IMR-90 (cell line): Measurements from ENCODE around the gene COX8A.

Source experiments
- MAFK ChIP-seq: IDR thresholded peaks from 2 replicates; pipeline ENCODE4 v1.6.1; 2012; ENCODE audit warnings: low read depth, low read length, improper control_type of control experiment
- POLR2A ChIP-seq: IDR thresholded peaks from 2 replicates; pipeline ENCODE4 v1.6.1; 2012; ENCODE audit warnings: mild to moderate bottlenecking, low read depth, low read length
- RAD21 ChIP-seq: IDR thresholded peaks from 2 replicates; pipeline ENCODE4 v1.6.1; 2012; ENCODE audit warnings: low read length, improper control_type of control experiment
- RCOR1 ChIP-seq: IDR thresholded peaks from 2 replicates; pipeline ENCODE4 v1.6.1; 2012; ENCODE audit warnings: mild to moderate bottlenecking, low read length, improper control_type of control experiment; ENCODE audit not compliant: insufficient replicate concordance
- TF ChIP-seq, protein P1 (sequence below): conservative IDR thresholded peaks from 2 replicates; pipeline ENCODE4 v1.5.1; 2012; ENCODE audit warnings: mild to moderate bottlenecking, low read depth, low read length, improper control_type of control experiment

DNA sequence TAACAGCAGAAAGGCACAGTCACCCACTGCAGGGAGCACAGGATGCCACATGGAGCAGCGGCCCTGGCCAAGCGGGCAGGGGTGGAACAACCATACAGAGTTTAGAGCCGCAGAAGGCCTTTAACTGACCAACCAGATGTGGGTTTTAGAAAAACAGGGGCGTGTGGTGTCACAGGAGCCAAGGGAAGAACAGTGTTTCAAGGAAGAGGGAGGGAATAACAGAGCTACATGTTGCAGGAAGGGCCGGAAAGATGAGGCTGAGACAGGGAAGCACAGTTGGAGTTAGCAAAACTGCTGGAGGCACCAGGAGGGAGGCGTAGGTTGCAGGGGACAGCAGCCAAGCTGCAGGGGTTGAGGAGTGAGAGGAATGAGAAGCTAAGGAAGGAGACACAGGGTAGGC is 43.4 kb upstream of the COX8A start:
- no peak for TF ChIP-seq MAFK
- no peak for TF ChIP-seq POLR2A
- TF ChIP-seq, protein P1, sequence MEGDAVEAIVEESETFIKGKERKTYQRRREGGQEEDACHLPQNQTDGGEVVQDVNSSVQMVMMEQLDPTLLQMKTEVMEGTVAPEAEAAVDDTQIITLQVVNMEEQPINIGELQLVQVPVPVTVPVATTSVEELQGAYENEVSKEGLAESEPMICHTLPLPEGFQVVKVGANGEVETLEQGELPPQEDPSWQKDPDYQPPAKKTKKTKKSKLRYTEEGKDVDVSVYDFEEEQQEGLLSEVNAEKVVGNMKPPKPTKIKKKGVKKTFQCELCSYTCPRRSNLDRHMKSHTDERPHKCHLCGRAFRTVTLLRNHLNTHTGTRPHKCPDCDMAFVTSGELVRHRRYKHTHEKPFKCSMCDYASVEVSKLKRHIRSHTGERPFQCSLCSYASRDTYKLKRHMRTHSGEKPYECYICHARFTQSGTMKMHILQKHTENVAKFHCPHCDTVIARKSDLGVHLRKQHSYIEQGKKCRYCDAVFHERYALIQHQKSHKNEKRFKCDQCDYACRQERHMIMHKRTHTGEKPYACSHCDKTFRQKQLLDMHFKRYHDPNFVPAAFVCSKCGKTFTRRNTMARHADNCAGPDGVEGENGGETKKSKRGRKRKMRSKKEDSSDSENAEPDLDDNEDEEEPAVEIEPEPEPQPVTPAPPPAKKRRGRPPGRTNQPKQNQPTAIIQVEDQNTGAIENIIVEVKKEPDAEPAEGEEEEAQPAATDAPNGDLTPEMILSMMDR = no peak
- TF ChIP-seq RAD21 = no peak
- no peak for TF ChIP-seq RCOR1
